Bronchial epithelial cell (primary cell): ENCODE measurements around the gene ECE1. TPM values are rescaled to one million over a fixed set of nuclear protein-coding genes. Genes with fewer than 3 reads are reported as not detected.

Source experiments
- DNase-seq: peaks from one replicate; pipeline ENCODE4 v3.0.0-alpha.2; 2010; ENCODE audit warnings: low read depth
- FAIRE-seq: peaks from 2 replicates; lab custom pipeline; 2011; peaks lifted over from hg19 to GRCh38; lab: Jason Lieb, UNC
- H3K27me3 ChIP-seq: 2 replicates; pipeline ENCODE4 v1.5.1; 2011; ENCODE audit warnings: low read length; ENCODE audit not compliant: control insufficient read depth, insufficient read depth
- H3K36me3 ChIP-seq: 2 replicates; pipeline ENCODE4 v1.5.1; 2011; ENCODE audit warnings: low read length; ENCODE audit not compliant: control insufficient read depth, insufficient read depth
- H3K4me3 ChIP-seq: 2 replicates; pipeline ENCODE4 v1.5.1; 2011; ENCODE audit warnings: mild to moderate bottlenecking, low read depth, low read length, control low read depth
- CTCF ChIP-seq: IDR thresholded peaks from 2 replicates; pipeline ENCODE4 v1.5.1; 2011; ENCODE audit warnings: mild to moderate bottlenecking, moderate library complexity, low read length, control low read depth, inconsistent platforms; ENCODE audit not compliant: insufficient read depth, severe bottlenecking
- total RNA-seq: library from RNA; depleted of rRNA; stranded (reverse); fragments of >200 nt; gene quantifications from 2 replicates; pipeline ENCODE4 v1.2.1, GENCODE V29; 2014

ECE1 gene
- total RNA-seq, 1 donor from 2014 or later, result 44.2 TPM

DNA sequence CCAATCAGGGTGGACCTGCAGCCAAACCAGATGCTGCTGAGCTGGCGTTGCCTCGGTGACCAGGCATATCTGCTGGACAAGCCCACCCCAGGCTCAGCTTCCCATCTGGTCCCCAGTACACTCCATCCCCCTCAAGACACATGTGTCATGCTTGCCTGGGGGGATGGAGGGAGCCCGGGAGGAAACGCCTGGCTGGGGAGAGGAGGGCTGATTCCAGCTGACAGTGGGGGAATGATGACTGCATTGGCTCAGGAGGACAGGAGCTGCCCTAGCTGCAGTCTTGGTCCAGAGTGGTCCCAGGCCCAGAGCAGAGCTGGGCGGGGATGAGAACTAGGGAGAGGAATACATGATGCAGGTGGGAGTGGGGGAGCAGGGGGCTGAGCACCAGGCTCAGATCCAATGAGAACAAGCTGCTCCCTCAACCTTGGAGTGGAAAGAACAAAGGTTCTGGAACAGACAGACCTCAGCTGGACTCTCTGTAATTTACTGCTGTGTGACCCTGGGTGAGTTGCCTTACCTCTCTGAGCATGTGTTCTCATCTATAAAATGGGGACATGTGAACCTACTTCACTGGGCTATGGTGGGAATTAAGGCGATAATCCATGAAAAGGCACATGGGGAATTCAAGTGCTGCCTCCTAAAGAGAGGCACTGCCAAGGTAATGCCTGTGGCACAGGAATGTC is 23.1 kb upstream of the ECE1 start:
- no peak overlapping the region for H3K4me3 ChIP-seq
- no peaks in the 10 kb centered on the region for H3K27me3 ChIP-seq
- no peak for FAIRE-seq
- TF ChIP-seq CTCF, result no peak
- no peaks in the 10 kb centered on the region for H3K36me3 ChIP-seq
- DNase-seq, result no peak

GRCh38 chr1:21312407-21312992 is 22.2 kb upstream of the ECE1 start:
- Histone ChIP-seq H3K4me3 (no peak overlapping the region), H3K36me3 (no peaks in the 10 kb centered on the region), H3K27me3 (no peaks in the 10 kb centered on the region)
- DNase-seq (no peak), FAIRE-seq (no peak)
- TF ChIP-seq CTCF, result no peak

- no peak overlapping the region for H3K4me3 ChIP-seq
- no peak for DNase-seq
Observed at GRCh38 chr1:21311016-21311415, 20.8 kb upstream of the ECE1 start.

DNA sequence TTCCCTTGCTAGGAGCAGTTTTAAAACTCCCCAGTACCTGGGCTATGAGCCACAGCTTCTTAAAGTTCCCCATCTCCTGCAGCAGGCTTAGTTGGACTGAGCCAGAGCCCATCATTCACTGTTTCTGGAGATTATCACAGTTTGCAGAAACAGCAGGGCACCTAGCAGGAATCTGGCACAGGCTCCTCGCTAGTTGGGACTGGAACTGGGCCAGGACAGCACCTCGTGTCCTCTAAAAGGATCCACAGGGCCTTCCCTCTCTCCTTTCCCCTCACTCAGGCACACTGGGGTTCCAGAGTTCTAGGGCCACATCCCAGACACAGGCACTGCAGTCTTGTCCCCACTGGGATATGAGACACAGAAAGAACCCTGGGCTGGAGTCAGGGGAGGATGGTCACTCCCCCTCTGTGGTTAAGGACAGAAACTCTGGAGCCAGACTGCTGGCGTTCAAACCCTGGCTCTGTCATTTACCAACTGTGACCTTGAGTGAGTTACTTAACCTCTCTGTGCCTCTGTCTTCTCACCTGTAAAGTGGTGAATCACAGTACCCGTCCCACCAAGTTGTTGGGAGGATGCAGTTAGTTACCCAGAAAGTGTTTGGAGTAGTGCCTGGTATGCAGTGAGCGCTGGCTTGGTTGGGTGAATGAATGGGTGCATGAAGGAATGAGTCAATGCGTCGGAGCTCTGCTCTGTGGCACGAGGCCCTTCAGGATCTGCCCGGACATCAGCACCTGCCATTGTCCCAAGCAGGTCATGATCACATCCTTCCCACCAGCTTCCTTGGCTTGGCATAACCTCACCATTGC is 18.8 kb upstream of the ECE1 start:
- peak; percentile 76 for FAIRE-seq
- Histone ChIP-seq H3K36me3 (no peaks in the 10 kb centered on the region), H3K27me3 (no peaks in the 10 kb centered on the region), H3K4me3 (no peak overlapping the region)
- peak; percentile 67 for DNase-seq
- no peak for TF ChIP-seq CTCF

More at GRCh38 chr1:21311016-21311415, 20.8 kb upstream of the ECE1 start:
- Histone ChIP-seq H3K27me3 (no peaks in the 10 kb centered on the region), H3K36me3 (no peaks in the 10 kb centered on the region)
- no peak for TF ChIP-seq CTCF
- no peak for FAIRE-seq

- Histone ChIP-seq H3K27me3 (no peaks in the 10 kb centered on the region), H3K36me3 (no peaks in the 10 kb centered on the region), H3K4me3 (no peak overlapping the region)
- no peak for TF ChIP-seq CTCF
- FAIRE-seq, result no peak
- no peak for DNase-seq
Observed at GRCh38 chr1:21308330-21308729, 18.1 kb upstream of the ECE1 start.
